Upper lobe of left lung (tissue), 4 donors: ENCODE measurements around the gene CLDN18.

ENCODE experiments used
- POLR2AphosphoS5 ChIP-seq, 2 donors: sonication (generic); formaldehyde crosslinking; IDR thresholded peaks; one replicate each; pipeline ENCODE4 v1.5.1; 2017; ENCODE audit warnings: antibody characterized with exemption in 2 of 2
- TF ChIP-seq, protein P1 (sequence below), 6 experiments: fragments of 450-650 bp in 4 of 6; fragments of 200-600 bp in 2 of 6; sonication (generic) in 2 of 6; IDR thresholded peaks; one replicate each; pipeline ENCODE4 v1.5.1; 2016 to 2019; ENCODE audit warnings: antibody characterized with exemption in 6 of 6

DNA sequence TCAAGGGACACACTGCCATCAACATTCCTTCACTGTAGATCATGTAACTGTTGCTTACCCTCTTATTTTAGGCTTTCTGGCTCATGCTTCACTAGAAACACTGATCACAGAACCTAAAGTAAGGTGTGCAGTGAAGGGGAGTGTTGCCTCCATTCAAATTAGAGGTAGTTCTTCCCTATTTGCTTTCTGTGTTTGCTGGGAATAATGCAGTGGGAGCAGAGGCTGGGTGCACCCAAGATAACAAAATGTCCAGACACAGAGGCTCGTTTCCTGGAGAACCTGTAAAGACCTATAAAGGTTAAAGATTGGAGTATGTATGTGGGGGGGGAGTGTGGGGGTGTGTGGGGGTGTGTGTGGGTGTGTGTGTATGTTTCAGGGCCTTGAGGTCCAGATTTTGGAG lies 2.1 kb upstream of the CLDN18 start:
- TF ChIP-seq, protein P1, sequence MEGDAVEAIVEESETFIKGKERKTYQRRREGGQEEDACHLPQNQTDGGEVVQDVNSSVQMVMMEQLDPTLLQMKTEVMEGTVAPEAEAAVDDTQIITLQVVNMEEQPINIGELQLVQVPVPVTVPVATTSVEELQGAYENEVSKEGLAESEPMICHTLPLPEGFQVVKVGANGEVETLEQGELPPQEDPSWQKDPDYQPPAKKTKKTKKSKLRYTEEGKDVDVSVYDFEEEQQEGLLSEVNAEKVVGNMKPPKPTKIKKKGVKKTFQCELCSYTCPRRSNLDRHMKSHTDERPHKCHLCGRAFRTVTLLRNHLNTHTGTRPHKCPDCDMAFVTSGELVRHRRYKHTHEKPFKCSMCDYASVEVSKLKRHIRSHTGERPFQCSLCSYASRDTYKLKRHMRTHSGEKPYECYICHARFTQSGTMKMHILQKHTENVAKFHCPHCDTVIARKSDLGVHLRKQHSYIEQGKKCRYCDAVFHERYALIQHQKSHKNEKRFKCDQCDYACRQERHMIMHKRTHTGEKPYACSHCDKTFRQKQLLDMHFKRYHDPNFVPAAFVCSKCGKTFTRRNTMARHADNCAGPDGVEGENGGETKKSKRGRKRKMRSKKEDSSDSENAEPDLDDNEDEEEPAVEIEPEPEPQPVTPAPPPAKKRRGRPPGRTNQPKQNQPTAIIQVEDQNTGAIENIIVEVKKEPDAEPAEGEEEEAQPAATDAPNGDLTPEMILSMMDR (IDR thresholded peaks at IDR 0.05): no peak
- TF ChIP-seq POLR2AphosphoS5 (IDR thresholded peaks at IDR 0.05): no peak
